Measurements from ENCODE around the gene MCM3AP. TPM values are rescaled to one million over a fixed set of nuclear protein-coding genes. Genes with fewer than 3 reads are reported as not detected.
A peak's percentile ranks its signal among the peaks of the same experiment; 100 is the strongest.

Gene MCM3AP
- total and polyA plus RNA-seq, 8 donors = 77.4 to 106 (median 94.9) TPM

DNA sequence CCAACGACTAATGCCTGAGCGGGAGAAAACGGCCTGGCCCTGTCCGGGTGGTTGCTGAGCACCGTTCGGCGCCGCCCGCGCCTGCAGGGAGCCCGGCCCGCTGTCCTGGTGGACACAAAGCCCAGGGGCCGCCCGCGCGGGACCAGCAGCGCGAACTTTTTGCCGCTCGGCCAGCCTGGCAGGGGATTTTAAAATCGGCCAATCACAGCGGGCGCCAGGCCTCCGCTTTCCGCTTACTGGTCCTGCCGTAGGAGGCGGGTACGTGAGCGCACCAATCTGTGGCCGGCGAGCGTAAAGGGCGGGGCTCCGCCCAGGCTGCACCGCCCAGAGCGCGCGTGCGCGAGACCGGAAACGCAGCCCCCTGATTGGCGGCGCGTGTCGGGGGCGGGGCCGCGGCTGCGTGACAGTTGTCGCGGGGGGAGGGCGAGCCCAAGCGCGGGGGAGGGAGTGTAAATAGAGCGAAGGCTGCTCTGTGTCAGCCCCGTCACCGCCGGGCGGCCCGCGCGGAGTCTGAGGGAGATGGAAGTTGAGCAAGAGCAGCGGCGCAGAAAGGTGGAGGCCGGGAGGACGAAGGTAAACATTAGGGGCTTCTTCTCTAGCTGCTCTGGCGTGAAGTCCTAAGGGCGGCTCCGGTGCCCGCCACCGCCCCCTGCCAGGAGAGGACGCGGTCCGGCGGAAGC lies 38.4 kb upstream of the MCM3AP start, which contains the start of the genes C21orf58 and PCNT:
TSS of gene C21orf58 (minus strand) at position 161 of the 680 bp plus-strand sequence. CDS start 1,132 bp downstream, outside the sequence.
TSS of gene PCNT (plus strand) at position 447 of the 680 bp plus-strand sequence. CDS start at position 520, 73 bp downstream.
- H3K27me3 ChIP-seq = no peaks in the 10 kb centered on the region
- peak within 1 kb of the TSS; percentile 93 to 97 for H3K27ac ChIP-seq
- TF ChIP-seq CTCF (IDR thresholded peaks at IDR 0.05) = no peak
- no peaks in the 10 kb centered on the region for H3K9me3 ChIP-seq
- peaks cover 17 to 50% of the 10 kb centered on the region in 2 donors for H3K4me1 ChIP-seq
- DNase-seq (peak; percentile 96 to 99 (median 98)), ATAC-seq (peak; percentile 92)
- intact Hi-C loops (cut with DNase I) = no loop called here
- H3K4me3 ChIP-seq = peak within 1 kb of the TSS; percentile 99
- peaks cover 0 to 23% of the 10 kb centered on the region in 2 donors for H3K36me3 ChIP-seq

- no peaks in the 10 kb centered on the region for H3K27me3 ChIP-seq
- TF ChIP-seq CTCF (IDR thresholded peaks at IDR 0.05) = no peak
- peak overlapping the region; percentile 99 for H3K4me3 ChIP-seq
- intact Hi-C loops (cut with DNase I) = no loop called here
- peaks cover 0 to 17% of the 10 kb centered on the region in 2 donors for H3K36me3 ChIP-seq
- H3K9me3 ChIP-seq = no peaks in the 10 kb centered on the region
- peak overlapping the region; percentile 1 to 97 for H3K27ac ChIP-seq
- DNase-seq = no peak
- H3K4me1 ChIP-seq = peaks cover 17 to 50% of the 10 kb centered on the region in 2 donors
- no peak for ATAC-seq
Measured at GRCh38 chr21:46323227-46323709, 37.9 kb upstream of the MCM3AP start.

DNA sequence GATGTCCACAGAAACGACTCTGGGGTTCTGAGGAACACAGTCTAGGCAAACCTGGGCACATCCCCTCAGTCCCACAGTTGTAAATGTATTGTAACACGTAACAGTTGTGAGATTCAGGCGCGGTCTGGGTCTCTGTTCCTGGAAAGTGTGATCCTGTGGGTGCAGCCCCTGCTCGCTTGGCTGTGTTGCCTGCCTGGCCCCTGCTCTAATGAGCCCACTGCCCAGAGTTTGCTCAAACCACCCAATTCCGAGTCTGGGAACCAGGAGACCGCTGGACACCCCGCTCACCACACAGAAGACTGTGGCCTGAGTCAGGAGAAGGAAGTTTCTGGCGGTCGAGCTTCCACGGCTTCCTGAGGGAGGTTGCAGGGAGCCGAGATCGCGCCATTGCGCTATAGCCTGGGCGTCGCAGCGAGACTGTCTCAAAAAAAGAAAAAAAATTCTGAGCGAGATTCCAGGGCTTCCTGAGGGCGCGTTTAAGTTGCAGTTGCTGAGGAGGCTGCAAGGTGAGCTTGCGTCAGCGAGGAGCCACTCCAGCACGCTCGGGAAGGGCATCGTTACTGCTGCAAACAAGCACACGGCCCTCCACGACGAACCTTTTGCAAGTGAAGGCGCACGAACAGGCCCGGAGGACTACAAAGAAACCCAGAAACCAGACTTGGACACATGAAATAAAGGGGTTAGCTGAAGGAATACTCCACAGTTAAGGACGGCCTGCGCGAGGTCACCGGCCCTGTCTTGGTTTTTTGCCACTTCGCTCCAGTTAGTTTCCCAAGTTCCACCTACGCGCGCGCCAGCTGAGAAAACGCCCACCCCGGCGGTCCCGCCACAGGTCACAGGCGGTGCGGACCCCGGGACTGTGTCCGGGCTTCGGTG lies 37.2 kb upstream of the MCM3AP start:
- no peaks in the 10 kb centered on the region for H3K9me3 ChIP-seq
- H3K4me1 ChIP-seq = peaks cover 17 to 50% of the 10 kb centered on the region in 2 donors
- H3K36me3 ChIP-seq = peaks cover 0 to 11% of the 10 kb centered on the region in 2 donors
- H3K27ac ChIP-seq = peak overlapping the region; percentile 1 to 97
- H3K27me3 ChIP-seq = no peaks in the 10 kb centered on the region
- TF ChIP-seq CTCF (IDR thresholded peaks at IDR 0.05) = no peak
- H3K4me3 ChIP-seq = peak overlapping the region; percentile 99
- DNase-seq (peak in 2 of 4 donors; percentile 42 to 79), ATAC-seq (no peak)
- intact Hi-C loops (cut with DNase I) = no loop called here

DNA sequence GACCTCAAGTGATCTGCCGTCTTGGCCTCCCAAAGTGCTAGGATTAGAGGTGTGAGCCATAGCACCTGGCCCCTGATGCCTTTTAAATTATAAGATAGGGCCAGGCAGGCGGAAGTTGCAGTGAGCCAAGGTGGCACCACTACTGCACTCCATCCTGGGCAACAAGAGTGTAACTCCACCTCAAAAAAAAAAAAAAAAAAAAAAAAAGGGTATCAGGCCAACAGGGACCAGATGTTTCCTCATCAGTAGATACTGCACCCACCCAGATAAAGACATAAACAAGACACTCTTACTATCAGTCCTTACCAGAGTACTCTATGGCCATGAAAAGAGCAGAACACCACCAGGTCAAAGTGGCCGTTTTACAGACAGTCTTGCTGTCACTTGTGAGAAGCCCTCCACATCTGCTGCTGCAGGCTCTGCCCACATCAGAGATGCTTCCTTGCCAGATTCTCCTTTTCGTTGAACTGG lies 35.0 kb upstream of the MCM3AP start:
- Histone ChIP-seq H3K27ac (no peak overlapping the region), H3K4me3 (no peak overlapping the region), H3K36me3 (peaks cover 0 to 3% of the 10 kb centered on the region in 2 donors), H3K27me3 (no peaks in the 10 kb centered on the region), H3K9me3 (no peaks in the 10 kb centered on the region), H3K4me1 (peaks cover 14 to 45% of the 10 kb centered on the region in 2 donors)
- intact Hi-C loops (cut with DNase I) = no loop called here
- ATAC-seq (no peak), DNase-seq (peak in 1 of 4 donors; percentile 3)
- no peak for TF ChIP-seq CTCF (IDR thresholded peaks at IDR 0.05)

Measured in left lung (tissue), 10 donors.